Measurements from ENCODE around the gene ARHGAP27. TPM values are rescaled to one million over a fixed set of nuclear protein-coding genes. Genes with fewer than 3 reads are reported as not detected.

The ARHGAP27 gene
- total RNA-seq, 1 experiment from 2014 or later: 61.4 TPM

GRCh38 chr17:45361451-45361850 is 71.2 kb downstream of the ARHGAP27 start:
- CTCF ChIA-PET: no interaction called here
- Histone ChIP-seq H3K79me2 (ENCODE audit: low read depth) (no peaks in the 10 kb centered on the region), H3K27me3 (ENCODE audit: insufficient read depth, low read depth) (no peaks in the 10 kb centered on the region), H3K4me3 (no peak overlapping the region), H2AFZ (no peak overlapping the region), H3K9me2 (ENCODE audit: insufficient read depth) (no peaks in the 10 kb centered on the region), H3K9me3 (ENCODE audit: insufficient read depth, low read depth) (no peaks in the 10 kb centered on the region; the same call in 1 of the 2 replicates), H3K36me3 (ENCODE audit: low read depth) (no peaks in the 10 kb centered on the region), H3K4me2 (no peak overlapping the region), H3K27ac (no peak overlapping the region), H4K20me1 (ENCODE audit: insufficient read depth) (no peaks in the 10 kb centered on the region), H3K4me1 (replicated peaks; ENCODE audit: insufficient read depth) (no peaks in the 10 kb centered on the region), H3F3A (ENCODE audit: insufficient read depth, low read depth) (no peaks in the 10 kb centered on the region)
- TF ChIP-seq, protein P1, sequence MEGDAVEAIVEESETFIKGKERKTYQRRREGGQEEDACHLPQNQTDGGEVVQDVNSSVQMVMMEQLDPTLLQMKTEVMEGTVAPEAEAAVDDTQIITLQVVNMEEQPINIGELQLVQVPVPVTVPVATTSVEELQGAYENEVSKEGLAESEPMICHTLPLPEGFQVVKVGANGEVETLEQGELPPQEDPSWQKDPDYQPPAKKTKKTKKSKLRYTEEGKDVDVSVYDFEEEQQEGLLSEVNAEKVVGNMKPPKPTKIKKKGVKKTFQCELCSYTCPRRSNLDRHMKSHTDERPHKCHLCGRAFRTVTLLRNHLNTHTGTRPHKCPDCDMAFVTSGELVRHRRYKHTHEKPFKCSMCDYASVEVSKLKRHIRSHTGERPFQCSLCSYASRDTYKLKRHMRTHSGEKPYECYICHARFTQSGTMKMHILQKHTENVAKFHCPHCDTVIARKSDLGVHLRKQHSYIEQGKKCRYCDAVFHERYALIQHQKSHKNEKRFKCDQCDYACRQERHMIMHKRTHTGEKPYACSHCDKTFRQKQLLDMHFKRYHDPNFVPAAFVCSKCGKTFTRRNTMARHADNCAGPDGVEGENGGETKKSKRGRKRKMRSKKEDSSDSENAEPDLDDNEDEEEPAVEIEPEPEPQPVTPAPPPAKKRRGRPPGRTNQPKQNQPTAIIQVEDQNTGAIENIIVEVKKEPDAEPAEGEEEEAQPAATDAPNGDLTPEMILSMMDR (conservative IDR thresholded peaks at IDR 0.05): no peak
- TF ChIP-seq EZH2 (IDR thresholded peaks at IDR 0.05; ENCODE audit: low read depth): no peak
- intact Hi-C loops (cut with micrococcal nuclease; ENCODE audit: unreplicated experiment): no loop called here
- POLR2A ChIA-PET (ENCODE audit: unreplicated experiment): interaction anchor here (0.6 kb wide), 1 partner anchor 83 kb away, joined by 3 read pairs; no protein-coding TSS in a partner anchor
- BruUV-seq (replicated peaks): no TSS peak
- no peak for DNase-seq

DNA sequence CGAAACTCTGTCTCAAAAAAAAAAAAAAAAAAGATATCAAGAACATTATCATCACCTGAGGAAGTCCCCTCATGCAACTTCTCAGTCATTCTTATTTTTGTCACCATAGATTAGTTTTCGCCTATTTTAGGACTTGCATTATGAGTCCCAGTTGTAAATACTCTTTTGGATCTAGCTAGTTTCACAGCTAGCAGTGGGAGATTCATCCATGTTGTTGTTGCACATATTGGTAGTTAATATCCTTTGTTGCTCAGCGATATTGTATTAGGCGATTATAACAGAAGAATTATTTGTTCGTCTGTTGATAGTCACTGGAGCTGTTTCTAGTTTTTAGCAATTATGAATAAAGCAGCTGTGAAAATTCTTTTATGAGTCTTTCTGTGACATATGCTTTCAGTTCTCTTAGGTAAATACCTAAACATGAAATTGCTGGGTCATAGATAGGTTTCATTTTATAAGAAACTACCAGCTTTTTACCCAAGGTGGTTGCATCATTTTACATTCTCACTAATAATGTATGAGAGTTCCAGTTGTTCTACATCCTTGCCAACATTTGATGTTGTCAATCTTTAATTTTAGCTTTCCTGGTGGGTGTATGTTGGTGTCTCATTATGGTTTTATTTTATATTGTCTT is 75.2 kb downstream of the ARHGAP27 start:
- Histone ChIP-seq H3K27me3 (ENCODE audit: insufficient read depth, low read depth) (no peaks in the 10 kb centered on the region), H3K4me2 (no peak overlapping the region), H3K9me3 (ENCODE audit: insufficient read depth, low read depth) (no peaks in the 10 kb centered on the region; the same call in 1 of the 2 replicates), H3F3A (ENCODE audit: insufficient read depth, low read depth) (peaks cover 19% of the 10 kb centered on the region; the same call in 1 of the 2 replicates), H2AFZ (no peak overlapping the region), H3K27ac (no peak overlapping the region), H4K20me1 (ENCODE audit: insufficient read depth) (no peaks in the 10 kb centered on the region), H3K4me3 (no peak overlapping the region), H3K36me3 (ENCODE audit: low read depth) (no peaks in the 10 kb centered on the region), H3K9me2 (ENCODE audit: insufficient read depth) (no peaks in the 10 kb centered on the region), H3K79me2 (ENCODE audit: low read depth) (no peaks in the 10 kb centered on the region), H3K4me1 (replicated peaks; ENCODE audit: insufficient read depth) (peaks cover 17% of the 10 kb centered on the region)
- TF ChIP-seq, protein P1 (conservative IDR thresholded peaks at IDR 0.05): no peak
- TF ChIP-seq EZH2 (IDR thresholded peaks at IDR 0.05; ENCODE audit: low read depth): no peak
- intact Hi-C loops (cut with micrococcal nuclease; ENCODE audit: unreplicated experiment): no loop called here
- ChIA-PET POLR2A (ENCODE audit: unreplicated experiment) (interaction anchor here (0.6 kb wide), 1 partner anchor 9 kb away, joined by 6 read pairs; no protein-coding TSS in a partner anchor), CTCF (no interaction called here)
- no TSS peak for BruUV-seq (replicated peaks)
- no peak for DNase-seq

- Histone ChIP-seq H3K79me2 (ENCODE audit: low read depth) (no peaks in the 10 kb centered on the region), H2AFZ (no peak overlapping the region), H3K27me3 (ENCODE audit: insufficient read depth, low read depth) (no peaks in the 10 kb centered on the region), H3K4me1 (replicated peaks; ENCODE audit: insufficient read depth) (peaks cover 17% of the 10 kb centered on the region), H3K9me3 (ENCODE audit: insufficient read depth, low read depth) (no peaks in the 10 kb centered on the region), H3K9me2 (ENCODE audit: insufficient read depth) (no peaks in the 10 kb centered on the region), H3K4me3 (no peak overlapping the region), H3F3A (ENCODE audit: insufficient read depth, low read depth) (peaks cover 19% of the 10 kb centered on the region; the same call in 1 of the 2 replicates), H3K36me3 (ENCODE audit: low read depth) (no peaks in the 10 kb centered on the region), H4K20me1 (ENCODE audit: insufficient read depth) (no peaks in the 10 kb centered on the region), H3K4me2 (peak overlapping the region; percentile 39; the same call in 1 of the 2 replicates), H3K27ac (no peak overlapping the region)
- intact Hi-C loops (cut with micrococcal nuclease; ENCODE audit: unreplicated experiment): no loop called here
- ChIA-PET CTCF (no interaction called here), POLR2A (ENCODE audit: unreplicated experiment) (interaction anchor here (0.5 kb wide), 1 partner anchor 16 kb away, joined by 7 read pairs; no protein-coding TSS in a partner anchor)
- no TSS peak for BruUV-seq (replicated peaks)
- DNase-seq: peak; percentile 42 to 81
- no peak for TF ChIP-seq EZH2 (IDR thresholded peaks at IDR 0.05; ENCODE audit: low read depth)
- TF ChIP-seq, protein P1 (conservative IDR thresholded peaks at IDR 0.05): no peak
These were observed 77.6 kb downstream of the ARHGAP27 start for GRCh38 chr17:45355087-45355486.

All from PC-9 (cell line).